Heart left ventricle (tissue), 16 donors: ENCODE data around the gene COP1. TPM values are rescaled to one million over a fixed set of nuclear protein-coding genes. Genes with fewer than 3 reads are reported as not detected.
"Not testable (repeated sequence)": the region's sequence is repeated elsewhere in the genome, so short reads cannot be mapped to it uniquely, and the experiment has no call there.

Experiments
- ATAC-seq, 4 donors: fragments of 200-7000 bp; cut with Tn5 transposase; one replicate each; pipeline ENCODE4 v1.9.1; 2020 to 2022; ENCODE audit warnings: moderate library complexity in 4 of 4, mild to moderate bottlenecking in 3 of 4, moderate number of reproducible peaks in 1 of 4
- DNase-seq, 5 donors: peaks; one replicate each; pipeline ENCODE4 v3.0.0-alpha.2; 2020
- H3K27ac ChIP-seq, 12 donors: fragments of 200-600 bp; sonication (generic) in 4 of 12; one replicate each; pipeline versions ENCODE4 v1.5.0 to v1.8.0; 2016 to 2022; ENCODE audit warnings: mild to moderate bottlenecking in 2 of 12
- H3K27me3 ChIP-seq, 9 donors: fragments of 200-600 bp; sonication (generic) in 2 of 9; one replicate each; pipeline versions ENCODE4 v1.5.1 to v1.8.0; 2016 to 2022; ENCODE audit warnings: mild to moderate bottlenecking in 3 of 9
- H3K36me3 ChIP-seq, 9 donors: fragments of 200-600 bp; sonication (generic) in 2 of 9; one replicate each; pipeline versions ENCODE4 v1.5.0 to v1.8.0; 2018 to 2022; ENCODE audit warnings: mild to moderate bottlenecking in 2 of 9
- H3K4me1 ChIP-seq, 12 donors: fragments of 200-600 bp; sonication (generic) in 4 of 12; one replicate each; pipeline versions ENCODE4 v1.5.0 to v1.8.0; 2016 to 2022; ENCODE audit warnings: mild to moderate bottlenecking in 3 of 12
- H3K4me3 ChIP-seq, 12 donors: fragments of 200-600 bp; sonication (generic) in 4 of 12; one replicate each; pipeline versions ENCODE4 v1.5.0 to v1.8.0; 2017 to 2022; ENCODE audit warnings: mild to moderate bottlenecking in 9 of 12, moderate library complexity in 4 of 12
- H3K9me3 ChIP-seq, 12 donors: fragments of 200-600 bp; sonication (generic) in 4 of 12; one replicate each; pipeline versions ENCODE4 v1.5.0 to v1.8.0; 2016 to 2022; ENCODE audit warnings: mild to moderate bottlenecking in 1 of 12
- CTCF ChIP-seq, 12 donors: fragments of 200-600 bp; sonication (generic) in 4 of 12; IDR thresholded peaks; one replicate each; pipeline versions ENCODE4 v1.5.0 to v1.8.0; 2018 to 2022; ENCODE audit warnings: antibody characterized with exemption in 12 of 12, mild to moderate bottlenecking in 5 of 12
- POLR2A ChIP-seq, 2 donors: fragments of 450-650 bp; IDR thresholded peaks; one replicate each; pipeline ENCODE4 v1.6.1; 2017; ENCODE audit warnings: antibody characterized with exemption in 2 of 2, mild to moderate bottlenecking in 2 of 2, moderate library complexity in 2 of 2
- WGBS, 4 donors: extraction: QIAGEN DNeasy Blood & Tissue Kit in 2 of 4; methylation state at CpG; one replicate each; pipeline versions ENCODE4 v1.1.5 to v1.1.7; 2013 to 2018; 5-methylcytosine and 5-hydroxymethylcytosine counted together
- intact Hi-C, 10 donors: fragments of 100-400 bp; cut with DNase I; formaldehyde crosslinking; loops; one replicate each; pipeline versions ENCODE4 v1.11.1 to v1.14.2; 2022
- polyA plus RNA-seq, 2 donors: library from polyadenylated mRNA; stranded (reverse); fragments of 200-250 nt; gene quantifications; one replicate each; pipeline ENCODE4 v1.2.3, GENCODE V29; 2013
- total RNA-seq, 9 donors: library from RNA; depleted of rRNA in 2 of 9; stranded (reverse); fragments of >200 nt in 2 of 9; fragmentation: NEBNext Ultra II Directional in 3 of 9; extraction: Animal tissue kit (Norgen Biotek cat#: 25700) in 3 of 9; gene quantifications; one replicate each; pipeline versions ENCODE4 v1.1.0 to v1.2.4, GENCODE V29; 2016 to 2023
- donor health status: ischemic (EF 13 %, LVEDD 7.1; RV severe dilation, severe dysfunction).
- donor health status: healthy with polysubstance abuse.
- donor health status: DM: no; HTN: yes; CAD: no.
- donor health status: DM: no; HTN: no; CAD: no.
- donor health status: ischemic (EF 25% LVEDD 6.9; RV normal size, moderate dysfunction).
- donor health status: ischemic (EF 25% LVEDD 5.7; RV mildly dilated, moderate dysfunction).
- donor health status: healthy.
- donor health status: DM: yes; HTN: yes; CAD: no.
- donor health status: ischemic (EF 35%, LVEDD 5.7; RV mildly dilated, moderate dysfunction).
- donor health status: nonischemic (EF 11% LVEDD 7.7; RV severe dilation, severe dysfunction).
- donor health status: DM: yes; HTN: yes; CAD: no.
- donor health status: PGD.
- donor health status: ischemic (EF 29% LVEDD 5.4; RV normal size, mild dysfunction).
- donor health status: nonischemic (EF 23%, LVEDD 6.1; RV moderate dilation, normal function).

COP1 gene
- total and polyA plus RNA-seq, 11 donors = 19.9 to 31.7 (median 23.1) TPM

GRCh38 chr1:176096015-176096414 lies 111.1 kb downstream of the COP1 start:
- no peak for DNase-seq
- no peaks in the 10 kb centered on the region for H3K27me3 ChIP-seq
- H3K36me3 ChIP-seq = peaks cover 0 to 56% (median 19%) of the 10 kb centered on the region in 9 donors
- H3K4me1 ChIP-seq = no peaks in the 10 kb centered on the region
- no peak for TF ChIP-seq CTCF (IDR thresholded peaks at IDR 0.05)
- no peak for TF ChIP-seq POLR2A (IDR thresholded peaks at IDR 0.05)
- 98 to 99% (median 98%) methylated on average over 3 of the region's 3 CpGs for WGBS, 4 donors
- no peak overlapping the region for H3K4me3 ChIP-seq
- H3K9me3 ChIP-seq = peaks cover 0 to 44% (median 27%) of the 10 kb centered on the region in 12 donors
- intact Hi-C loops = no loop called here
- H3K27ac ChIP-seq = no peak overlapping the region
- ATAC-seq = no peak

- Histone ChIP-seq H3K27ac (no peak overlapping the region), H3K4me3 (no peak overlapping the region), H3K27me3 (no peaks in the 10 kb centered on the region), H3K36me3 (peaks cover 0 to 7% (median 0%) of the 10 kb centered on the region in 9 donors), H3K9me3 (peaks cover 0 to 15% (median 3%) of the 10 kb centered on the region in 12 donors), H3K4me1 (no peaks in the 10 kb centered on the region)
- DNase-seq (no peak), ATAC-seq (no peak)
- TF ChIP-seq POLR2A (IDR thresholded peaks at IDR 0.05) (no peak), CTCF (IDR thresholded peaks at IDR 0.05) (no peak)
- 96 to 100% (median 98%) methylated on average over 1 of the region's 1 CpG for WGBS, 4 donors
- intact Hi-C loops = no loop called here
Measured at GRCh38 chr1:176090766-176091165, 116.3 kb downstream of the COP1 start.

GRCh38 chr1:176087746-176088145 lies 119.3 kb downstream of the COP1 start:
- H3K27me3 ChIP-seq, H3K4me3 ChIP-seq, H3K27ac ChIP-seq, H3K4me1 ChIP-seq, ATAC-seq, DNase-seq, intact Hi-C loops: not testable (repeated sequence)
- Histone ChIP-seq H3K9me3 (peaks cover 0 to 15% (median 3%) of the 10 kb centered on the region in 12 donors), H3K36me3 (peaks cover 0 to 14% (median 12%) of the 10 kb centered on the region in 9 donors)
- 96 to 100% (median 99%) methylated on average over 3 of the region's 3 CpGs for WGBS, 4 donors

- Histone ChIP-seq H3K27ac (no peak overlapping the region), H3K36me3 (peaks cover 0 to 39% (median under 1%) of the 10 kb centered on the region in 9 donors), H3K4me3 (no peak overlapping the region), H3K9me3 (peaks cover 0 to 26% (median 4%) of the 10 kb centered on the region in 12 donors), H3K27me3 (no peaks in the 10 kb centered on the region), H3K4me1 (peaks cover 0 to 7% (median 0%) of the 10 kb centered on the region in 12 donors)
- ATAC-seq (peak in 3 of 4 donors; percentile 67 to 78 (median 71)), DNase-seq (peak in 2 of 5 donors; percentile 32 to 41)
- TF ChIP-seq CTCF (IDR thresholded peaks at IDR 0.05) (peak; percentile 59 to 85 (median 71)), POLR2A (IDR thresholded peaks at IDR 0.05) (no peak)
- intact Hi-C loops = loop anchor here in 9 of 10 donors (2.0 to 10.0 kb wide), 12 partner anchors 589 to 921 kb away; no protein-coding TSS in a partner anchor
- WGBS, 4 donors = 26 to 37% (median 28%) methylated on average over 5 of the region's 5 CpGs
Measured at GRCh38 chr1:176073524-176074157, 133.4 kb downstream of the COP1 start.
